ENCODE results near the gene DEF6. TPM values are rescaled to one million over a fixed set of nuclear protein-coding genes. Genes with fewer than 3 reads are reported as not detected.

The DEF6 gene
- total RNA-seq, 1 donor from 2014 or later: 6.0 TPM

- DNase-seq (ENCODE audit: low read depth): no peak
- no peak overlapping the region for H3K4me3 ChIP-seq (ENCODE audit: low read depth, low read length)
- TF ChIP-seq CTCF (conservative IDR thresholded peaks at IDR 0.05; ENCODE audit: low read depth, low read length): no peak
Observed at GRCh38 chr6:35293681-35294080, 3.9 kb upstream of the DEF6 start.

GRCh38 chr6:35294308-35294945 is 3.2 kb upstream of the DEF6 start:
- TF ChIP-seq CTCF (conservative IDR thresholded peaks at IDR 0.05; ENCODE audit: low read depth, low read length): peak; percentile 93
- no peak overlapping the region for H3K4me3 ChIP-seq (ENCODE audit: low read depth, low read length)
- no peak for DNase-seq (ENCODE audit: low read depth)

- no peak for DNase-seq (ENCODE audit: low read depth)
- no peak overlapping the region for H3K4me3 ChIP-seq (ENCODE audit: low read depth, low read length)
- TF ChIP-seq CTCF (conservative IDR thresholded peaks at IDR 0.05; ENCODE audit: low read depth, low read length): no peak
Observed at GRCh38 chr6:35295036-35295435, 2.6 kb upstream of the DEF6 start.

GRCh38 chr6:35295521-35296315 is 1.9 kb upstream of the DEF6 start:
- no peak overlapping the region for H3K4me3 ChIP-seq (ENCODE audit: low read depth, low read length)
- DNase-seq (ENCODE audit: low read depth): no peak
- TF ChIP-seq CTCF (conservative IDR thresholded peaks at IDR 0.05; ENCODE audit: low read depth, low read length): no peak

- H3K4me3 ChIP-seq (ENCODE audit: low read depth, low read length): no peak overlapping the region
- DNase-seq (ENCODE audit: low read depth): no peak
- no peak for TF ChIP-seq CTCF (conservative IDR thresholded peaks at IDR 0.05; ENCODE audit: low read depth, low read length)
Observed at GRCh38 chr6:35296931-35297600, 552 bp upstream of the DEF6 start.

GRCh38 chr6:35298625-35299140 is 1.1 kb downstream of the DEF6 start:
- no peak for TF ChIP-seq CTCF (conservative IDR thresholded peaks at IDR 0.05; ENCODE audit: low read depth, low read length)
- DNase-seq (ENCODE audit: low read depth): no peak
- no peak overlapping the region for H3K4me3 ChIP-seq (ENCODE audit: low read depth, low read length)

All from epithelial cell of proximal tubule (primary cell).